ENCODE results near the gene ACD.

ACD gene

DNA sequence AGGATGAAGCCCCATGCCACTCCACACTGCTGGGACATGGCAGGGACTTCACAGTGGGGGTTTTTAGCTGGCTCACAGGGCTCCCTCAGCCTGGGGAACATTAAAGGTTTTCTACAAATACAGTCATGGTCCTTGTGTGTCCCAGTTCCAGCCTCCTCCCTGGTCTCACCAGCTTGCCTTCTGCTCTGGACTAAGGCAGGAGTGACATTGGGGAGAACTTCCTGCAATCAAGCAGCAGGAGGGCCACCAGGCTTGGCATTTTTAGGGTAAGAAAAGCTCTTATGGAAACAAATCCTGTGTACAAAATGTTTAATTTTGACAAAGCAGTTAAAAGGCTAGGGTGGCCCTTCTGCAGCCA lies 2.6 kb upstream of the ACD start:
- H3K36me3 ChIP-seq (ENCODE audit: control insufficient read depth in 4 of 4, insufficient read depth in 4 of 4, low read length in 3 of 4), result peaks cover 0 to 27% (median 18%) of the 10 kb centered on the region in 4 experiments
- H3K27ac ChIP-seq (ENCODE audit: insufficient read depth in 1 of 2, low read depth in 1 of 2, low read length in 2 of 2, poor library complexity in 1 of 2, severe bottlenecking in 2 of 2), result no peak overlapping the region
- CTCF ChIA-PET, result interaction anchor here (0.9 to 10.1 kb wide), 12 partner anchors 10 to 211 kb away, joined by 3 to 111 read pairs (median 6); partner anchors contain the start of genes CARMIL2 and CTCF
- DNase-seq, result no peak
- no peaks in the 10 kb centered on the region for H3K27me3 ChIP-seq (replicated peaks in 2 of 5; ENCODE audit: control insufficient read depth in 4 of 5, insufficient read depth in 5 of 5, low read length in 4 of 5)
- peaks cover 2 to 46% (median 39%) of the 10 kb centered on the region in 4 experiments for H3K4me1 ChIP-seq (ENCODE audit: control extremely low read depth in 1 of 4, control insufficient read depth in 4 of 4, insufficient read depth in 4 of 4, low read length in 3 of 4)
- POLR2A ChIA-PET, result interaction anchor here (0.7 kb wide), 1 partner anchor 120 kb away, joined by 3 read pairs; no protein-coding TSS in a partner anchor
- no peak overlapping the region for H3K4me3 ChIP-seq (ENCODE audit: control insufficient read depth in 1 of 7, extremely low read depth in 1 of 7, insufficient read depth in 4 of 7, low read depth in 2 of 7, low read length in 6 of 7)
- H3K9me3 ChIP-seq (ENCODE audit: control extremely low read depth in 1 of 5, control insufficient read depth in 4 of 5, insufficient read depth in 2 of 5, low read depth in 1 of 5, low read length in 4 of 5), result no peaks in the 10 kb centered on the region

DNA sequence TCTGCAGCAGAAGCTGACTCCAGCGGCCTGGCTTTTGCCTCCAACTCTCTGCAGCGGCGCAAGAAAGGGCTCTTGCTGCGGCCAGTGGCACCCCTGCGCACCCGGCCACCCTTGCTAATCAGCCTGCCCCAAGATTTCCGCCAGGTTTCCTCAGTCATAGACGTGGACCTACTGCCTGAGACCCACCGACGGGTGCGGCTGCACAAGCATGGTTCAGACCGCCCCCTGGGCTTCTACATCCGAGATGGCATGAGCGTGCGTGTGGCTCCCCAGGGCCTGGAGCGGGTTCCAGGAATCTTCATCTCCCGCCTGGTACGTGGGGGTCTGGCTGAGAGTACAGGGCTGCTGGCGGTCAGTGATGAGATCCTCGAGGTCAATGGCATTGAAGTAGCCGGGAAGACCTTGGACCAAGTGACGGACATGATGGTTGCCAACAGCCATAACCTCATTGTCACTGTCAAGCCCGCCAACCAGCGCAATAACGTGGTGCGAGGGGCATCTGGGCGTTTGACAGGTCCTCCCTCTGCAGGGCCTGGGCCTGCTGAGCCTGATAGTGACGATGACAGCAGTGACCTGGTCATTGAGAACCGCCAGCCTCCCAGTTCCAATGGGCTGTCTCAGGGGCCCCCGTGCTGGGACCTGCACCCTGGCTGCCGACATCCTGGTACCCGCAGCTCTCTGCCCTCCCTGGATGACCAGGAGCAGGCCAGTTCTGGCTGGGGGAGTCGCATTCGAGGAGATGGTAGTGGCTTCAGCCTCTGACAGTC lies 2.0 kb upstream of the ACD start:
- Histone ChIP-seq H3K36me3 (ENCODE audit: control insufficient read depth in 4 of 4, insufficient read depth in 4 of 4, low read length in 3 of 4) (peaks cover 2 to 32% (median 23%) of the 10 kb centered on the region in 4 experiments), H3K27ac (ENCODE audit: insufficient read depth in 1 of 2, low read depth in 1 of 2, low read length in 2 of 2, poor library complexity in 1 of 2, severe bottlenecking in 2 of 2) (no peak overlapping the region), H3K9me3 (ENCODE audit: control extremely low read depth in 1 of 5, control insufficient read depth in 4 of 5, insufficient read depth in 2 of 5, low read depth in 1 of 5, low read length in 4 of 5) (no peaks in the 10 kb centered on the region), H3K27me3 (replicated peaks in 2 of 5; ENCODE audit: control insufficient read depth in 4 of 5, insufficient read depth in 5 of 5, low read length in 4 of 5) (no peaks in the 10 kb centered on the region), H3K4me1 (ENCODE audit: control extremely low read depth in 1 of 4, control insufficient read depth in 4 of 4, insufficient read depth in 4 of 4, low read length in 3 of 4) (peaks cover 2 to 40% (median 34%) of the 10 kb centered on the region in 4 experiments), H3K4me3 (ENCODE audit: control insufficient read depth in 1 of 7, extremely low read depth in 1 of 7, insufficient read depth in 4 of 7, low read depth in 2 of 7, low read length in 6 of 7) (peak overlapping the region in 1 of 7 experiments; percentile 77)
- WGBS (ENCODE audit: insufficient coverage), result 99% methylated on average over 33 of the region's 34 CpGs
- CTCF ChIA-PET, result interaction anchor here (0.9 to 10.1 kb wide), 8 partner anchors 10 to 148 kb away, joined by 3 to 111 read pairs (median 8); partner anchors contain the start of genes CARMIL2 and CTCF
- DNase-seq, result no peak
- POLR2A ChIA-PET, result interaction anchor here (0.7 kb wide), 1 partner anchor 120 kb away, joined by 3 read pairs; no protein-coding TSS in a partner anchor

DNA sequence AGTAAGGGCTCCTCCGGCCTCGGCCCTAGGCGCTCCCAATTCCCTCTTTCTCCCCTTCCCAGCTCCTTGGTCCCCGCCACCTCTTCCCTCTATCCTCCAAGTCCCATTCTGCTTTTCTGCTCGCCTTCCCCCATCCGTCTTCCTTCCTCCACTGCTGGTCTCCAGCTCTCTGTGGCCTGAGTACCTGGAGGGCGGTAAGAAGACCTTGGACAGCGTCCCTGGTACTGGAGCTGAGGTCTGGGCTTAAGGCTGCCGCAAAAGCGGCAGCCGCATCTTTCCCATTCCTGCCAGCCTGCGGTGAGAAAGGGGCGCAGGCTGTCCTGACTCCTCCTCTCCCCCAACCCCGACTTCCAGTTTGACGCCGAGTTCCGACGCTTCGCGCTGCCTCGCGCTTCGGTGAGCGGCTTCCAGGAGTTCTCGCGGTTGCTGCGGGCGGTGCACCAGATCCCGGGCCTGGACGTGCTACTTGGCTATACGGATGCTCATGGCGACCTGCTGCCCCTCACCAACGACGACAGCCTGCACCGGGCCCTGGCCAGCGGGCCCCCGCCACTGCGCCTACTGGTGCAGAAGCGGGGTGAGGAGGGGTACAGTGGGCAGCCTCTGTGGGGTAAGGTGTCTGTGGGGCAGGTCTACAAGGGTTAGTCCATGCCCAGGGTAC lies 1.2 kb upstream of the ACD start:
- POLR2A ChIA-PET, result no interaction called here
- DNase-seq, result peak; percentile 43 to 70 (median 66)

DNA sequence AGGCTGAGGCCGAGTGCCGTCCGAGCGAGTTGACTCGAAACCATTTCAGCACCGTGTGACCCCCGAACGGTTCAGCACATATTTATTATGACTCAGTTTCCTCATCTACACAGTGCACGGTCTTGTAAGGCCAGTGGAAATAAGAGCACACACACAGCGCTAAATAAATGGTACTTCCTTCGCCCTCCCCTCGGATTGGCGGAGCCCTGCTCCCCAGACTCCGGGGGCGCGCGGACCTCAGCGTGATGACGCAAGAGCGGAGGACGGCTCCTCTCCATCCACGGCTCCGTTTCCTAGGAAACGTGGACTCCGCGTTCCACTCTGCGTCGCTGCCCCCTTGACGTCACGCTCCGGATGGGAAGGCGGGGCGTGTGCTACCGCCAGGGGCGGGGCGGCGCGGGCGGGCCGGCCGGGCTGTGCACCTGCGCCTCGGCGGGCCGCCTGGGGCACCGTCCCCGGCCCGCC lies 536 bp upstream of the ACD start, which contains the start of gene PARD6A:
PARD6A (plus strand) TSS at position 397 of the 465 bp plus-strand sequence. CDS start 79 bp downstream, outside the sequence.
- peak; percentile 97 to 98 (median 97) for DNase-seq
- ChIA-PET POLR2A (interaction anchor here (1.0 kb wide), 1 partner anchor 15 kb away, joined by 3 read pairs; no protein-coding TSS in a partner anchor), CTCF (interaction anchor here (1.0 to 4.5 kb wide), 4 partner anchors 10 to 114 kb away, joined by 4 to 46 read pairs (median 7); partner anchors contain the start of gene CARMIL2)
- Histone ChIP-seq H3K27ac (ENCODE audit: insufficient read depth in 1 of 2, low read depth in 1 of 2, low read length in 2 of 2, poor library complexity in 1 of 2, severe bottlenecking in 2 of 2) (peak within 1 kb of the TSS; percentile 66 to 90), H3K4me1 (ENCODE audit: control extremely low read depth in 1 of 4, control insufficient read depth in 4 of 4, insufficient read depth in 4 of 4, low read length in 3 of 4) (peaks cover under 1 to 30% (median 23%) of the 10 kb centered on the region in 4 experiments), H3K27me3 (replicated peaks in 2 of 5; ENCODE audit: control insufficient read depth in 4 of 5, insufficient read depth in 5 of 5, low read length in 4 of 5) (no peaks in the 10 kb centered on the region), H3K36me3 (ENCODE audit: control insufficient read depth in 4 of 4, insufficient read depth in 4 of 4, low read length in 3 of 4) (peaks cover 5 to 47% (median 36%) of the 10 kb centered on the region in 4 experiments), H3K9me3 (ENCODE audit: control extremely low read depth in 1 of 5, control insufficient read depth in 4 of 5, insufficient read depth in 2 of 5, low read depth in 1 of 5, low read length in 4 of 5) (no peaks in the 10 kb centered on the region), H3K4me3 (ENCODE audit: control insufficient read depth in 1 of 7, extremely low read depth in 1 of 7, insufficient read depth in 4 of 7, low read depth in 2 of 7, low read length in 6 of 7) (peak within 1 kb of the TSS; percentile 77 to 99 (median 92))
- 0% methylated on average over 34 of the region's 48 CpGs for WGBS (ENCODE audit: insufficient coverage)

More for the DNA sequence above, 1.2 kb upstream of the ACD start:
- H3K27ac ChIP-seq (ENCODE audit: insufficient read depth in 1 of 2, low read depth in 1 of 2, low read length in 2 of 2, poor library complexity in 1 of 2, severe bottlenecking in 2 of 2), result peak overlapping the region in 1 of 2 experiments; percentile 76
- H3K36me3 ChIP-seq (ENCODE audit: control insufficient read depth in 4 of 4, insufficient read depth in 4 of 4, low read length in 3 of 4), result peaks cover 5 to 41% (median 31%) of the 10 kb centered on the region in 4 experiments
- CTCF ChIA-PET, result interaction anchor here (1.0 to 10.1 kb wide), 4 partner anchors 11 to 140 kb away, joined by 4 to 111 read pairs (median 25); partner anchors contain the start of gene CARMIL2
- 2% methylated on average over 22 of the region's 39 CpGs for WGBS (ENCODE audit: insufficient coverage)
- no peaks in the 10 kb centered on the region for H3K9me3 ChIP-seq (ENCODE audit: control extremely low read depth in 1 of 5, control insufficient read depth in 4 of 5, insufficient read depth in 2 of 5, low read depth in 1 of 5, low read length in 4 of 5)
- peaks cover 2 to 36% (median 30%) of the 10 kb centered on the region in 4 experiments for H3K4me1 ChIP-seq (ENCODE audit: control extremely low read depth in 1 of 4, control insufficient read depth in 4 of 4, insufficient read depth in 4 of 4, low read length in 3 of 4)
- H3K4me3 ChIP-seq (ENCODE audit: control insufficient read depth in 1 of 7, extremely low read depth in 1 of 7, insufficient read depth in 4 of 7, low read depth in 2 of 7, low read length in 6 of 7), result peak overlapping the region; percentile 43 to 96 (median 77)
- H3K27me3 ChIP-seq (replicated peaks in 2 of 5; ENCODE audit: control insufficient read depth in 4 of 5, insufficient read depth in 5 of 5, low read length in 4 of 5), result no peaks in the 10 kb centered on the region

DNA sequence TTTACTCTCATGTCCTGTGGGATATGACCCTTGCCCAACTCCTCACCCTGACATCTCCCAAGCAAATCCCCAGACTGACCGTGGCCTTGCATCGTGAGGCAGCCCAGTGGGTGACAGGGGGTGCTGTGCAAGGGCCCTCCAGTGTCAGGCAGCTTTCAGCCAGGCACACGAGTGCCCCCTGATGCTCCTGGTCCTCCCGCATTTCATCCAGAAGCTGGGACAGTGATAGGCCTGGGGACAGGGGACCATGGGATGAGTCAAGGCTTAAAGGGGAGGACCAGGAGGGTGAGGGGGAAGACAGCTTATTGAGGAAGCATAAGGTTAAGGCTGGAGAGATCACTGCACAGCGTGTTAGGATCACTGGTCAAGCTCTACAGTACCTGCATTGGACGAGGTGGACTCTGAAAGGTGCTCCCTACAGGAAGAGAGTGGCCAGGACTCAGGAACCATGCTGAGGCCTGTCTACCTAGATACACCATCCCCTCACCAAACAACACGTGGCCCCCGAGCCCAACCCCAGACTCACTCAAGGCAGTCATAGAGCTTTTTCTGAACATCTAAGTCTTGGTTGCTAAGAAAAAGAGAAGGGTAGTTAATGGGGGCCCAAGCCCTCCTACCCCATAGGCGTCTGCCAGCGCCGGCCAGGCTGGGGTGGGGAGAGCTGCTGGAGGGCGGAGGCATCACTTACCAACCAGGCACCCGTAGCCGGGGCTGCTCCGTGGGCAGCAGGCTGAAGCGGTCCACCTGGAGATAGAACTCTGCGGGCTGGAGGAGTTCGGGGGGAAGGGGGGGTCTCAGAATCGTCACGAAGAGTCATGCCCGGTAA lies 998 bp downstream of the ACD start:
- no peaks in the 10 kb centered on the region for H3K9me3 ChIP-seq (ENCODE audit: control extremely low read depth in 1 of 5, control insufficient read depth in 4 of 5, insufficient read depth in 2 of 5, low read depth in 1 of 5, low read length in 4 of 5)
- H3K27ac ChIP-seq (ENCODE audit: insufficient read depth in 1 of 2, low read depth in 1 of 2, low read length in 2 of 2, poor library complexity in 1 of 2, severe bottlenecking in 2 of 2), result peak overlapping the region in 1 of 2 experiments; percentile 90
- POLR2A ChIA-PET, result interaction anchor here (0.5 to 0.9 kb wide), 2 partner anchors 14 to 168 kb away, joined by 3 read pairs; partner anchors contain the start of gene CARMIL2
- H3K4me1 ChIP-seq (ENCODE audit: control extremely low read depth in 1 of 4, control insufficient read depth in 4 of 4, insufficient read depth in 4 of 4, low read length in 3 of 4), result peaks cover 0 to 28% (median 22%) of the 10 kb centered on the region in 4 experiments
- no peak for DNase-seq
- 45% methylated on average over 16 of the region's 21 CpGs for WGBS (ENCODE audit: insufficient coverage)
- H3K36me3 ChIP-seq (ENCODE audit: control insufficient read depth in 4 of 4, insufficient read depth in 4 of 4, low read length in 3 of 4), result peaks cover 5 to 56% (median 43%) of the 10 kb centered on the region in 4 experiments
- no peaks in the 10 kb centered on the region for H3K27me3 ChIP-seq (replicated peaks in 2 of 5; ENCODE audit: control insufficient read depth in 4 of 5, insufficient read depth in 5 of 5, low read length in 4 of 5)
- H3K4me3 ChIP-seq (ENCODE audit: control insufficient read depth in 1 of 7, extremely low read depth in 1 of 7, insufficient read depth in 4 of 7, low read depth in 2 of 7, low read length in 6 of 7), result peak overlapping the region; percentile 77 to 99 (median 92)
- CTCF ChIA-PET, result interaction anchor here (0.8 to 4.5 kb wide), 10 partner anchors 8 to 154 kb away, joined by 3 to 46 read pairs (median 7); partner anchors contain the start of genes C16orf86, CARMIL2 and ENKD1
